Upper lobe of right lung (tissue), 1 donor: ENCODE data around the gene TARBP1. TPM values are rescaled to one million over a fixed set of nuclear protein-coding genes. Genes with fewer than 3 reads are reported as not detected.

Experiments used
- ATAC-seq: fragments of 200-7000 bp; cut with Tn5 transposase; one replicate; pipeline ENCODE4 v1.9.1; 2020; ENCODE audit warnings: mild to moderate bottlenecking, moderate library complexity
- DNase-seq: peaks from one replicate; pipeline ENCODE4 v3.0.0-alpha.2; 2020
- H3K27ac ChIP-seq: fragments of 200-600 bp; one replicate; pipeline ENCODE4 v1.8.0; 2022
- H3K27me3 ChIP-seq: fragments of 200-600 bp; one replicate; pipeline ENCODE4 v1.8.0; 2022; ENCODE audit warnings: mild to moderate bottlenecking
- H3K36me3 ChIP-seq: fragments of 200-600 bp; one replicate; pipeline ENCODE4 v1.8.0; 2022
- H3K4me1 ChIP-seq: fragments of 200-600 bp; one replicate; pipeline ENCODE4 v1.8.0; 2022
- H3K4me3 ChIP-seq: fragments of 200-600 bp; one replicate; pipeline ENCODE4 v1.8.0; 2022; ENCODE audit warnings: mild to moderate bottlenecking
- H3K9me3 ChIP-seq: fragments of 200-600 bp; one replicate; pipeline ENCODE4 v1.8.0; 2022
- CTCF ChIP-seq: fragments of 200-600 bp; IDR thresholded peaks from one replicate; pipeline ENCODE4 v1.8.0; 2022; ENCODE audit warnings: antibody characterized with exemption
- intact Hi-C: fragments of 100-400 bp; cut with DNase I; formaldehyde crosslinking; loops from one replicate; pipeline ENCODE4 v1.11.0; 2022
- total RNA-seq: library from RNA; stranded (reverse); fragmentation: NEBNext Ultra II Directional; extraction: Animal tissue kit (Norgen Biotek cat#: 25700); gene quantifications from one replicate; pipeline ENCODE4 v1.2.1, GENCODE V29; 2021
- donor health status: DM: no; HTN: yes; CAD: no; lungs with severe emphysema.

The TARBP1 gene
- total RNA-seq, 1 donor from 2014 or later, result 18.3 TPM

GRCh38 chr1:234427950-234428646 is 50.9 kb downstream of the TARBP1 start:
- ATAC-seq (no peak), DNase-seq (no peak)
- intact Hi-C loops, result no loop called here
- H3K27ac ChIP-seq, result no peak overlapping the region
- H3K36me3 ChIP-seq, result peaks cover 73% of the 10 kb centered on the region
- no peak for TF ChIP-seq CTCF
- no peaks in the 10 kb centered on the region for H3K4me1 ChIP-seq
- H3K9me3 ChIP-seq, result no peaks in the 10 kb centered on the region
- H3K27me3 ChIP-seq, result no peaks in the 10 kb centered on the region
- H3K4me3 ChIP-seq, result no peak overlapping the region

GRCh38 chr1:234413990-234414389 is 65.0 kb downstream of the TARBP1 start:
- H3K9me3 ChIP-seq, result no peaks in the 10 kb centered on the region
- H3K27ac ChIP-seq, result no peak overlapping the region
- no peaks in the 10 kb centered on the region for H3K27me3 ChIP-seq
- peaks cover 33% of the 10 kb centered on the region for H3K36me3 ChIP-seq
- no peak for ATAC-seq
- DNase-seq, result no peak
- H3K4me1 ChIP-seq, result no peaks in the 10 kb centered on the region
- no peak overlapping the region for H3K4me3 ChIP-seq
- no peak for TF ChIP-seq CTCF
- intact Hi-C loops, result no loop called here

- no peaks in the 10 kb centered on the region for H3K9me3 ChIP-seq
- no peak overlapping the region for H3K27ac ChIP-seq
- intact Hi-C loops, result no loop called here
- ATAC-seq (no peak), DNase-seq (no peak)
- H3K4me1 ChIP-seq, result no peaks in the 10 kb centered on the region
- no peak overlapping the region for H3K4me3 ChIP-seq
- TF ChIP-seq CTCF, result no peak
- no peaks in the 10 kb centered on the region for H3K27me3 ChIP-seq
- peaks cover 33% of the 10 kb centered on the region for H3K36me3 ChIP-seq
These were observed 65.5 kb downstream of the TARBP1 start for GRCh38 chr1:234413485-234413884.

GRCh38 chr1:234412830-234413229 is 66.1 kb downstream of the TARBP1 start:
- no peak for TF ChIP-seq CTCF
- no peak overlapping the region for H3K27ac ChIP-seq
- no peaks in the 10 kb centered on the region for H3K4me1 ChIP-seq
- H3K27me3 ChIP-seq, result no peaks in the 10 kb centered on the region
- intact Hi-C loops, result no loop called here
- H3K36me3 ChIP-seq, result peaks cover 33% of the 10 kb centered on the region
- DNase-seq (no peak), ATAC-seq (no peak)
- no peak overlapping the region for H3K4me3 ChIP-seq
- no peaks in the 10 kb centered on the region for H3K9me3 ChIP-seq

GRCh38 chr1:234409328-234409727 is 69.7 kb downstream of the TARBP1 start:
- Histone ChIP-seq H3K27ac (no peak overlapping the region), H3K27me3 (no peaks in the 10 kb centered on the region), H3K36me3 (peaks cover 21% of the 10 kb centered on the region), H3K4me3 (no peak overlapping the region), H3K4me1 (no peaks in the 10 kb centered on the region), H3K9me3 (no peaks in the 10 kb centered on the region)
- intact Hi-C loops, result no loop called here
- no peak for TF ChIP-seq CTCF
- no peak for ATAC-seq
- DNase-seq, result no peak

GRCh38 chr1:234408757-234409156 is 70.2 kb downstream of the TARBP1 start:
- intact Hi-C loops, result no loop called here
- no peak overlapping the region for H3K27ac ChIP-seq
- no peak for TF ChIP-seq CTCF

More at GRCh38 chr1:234408757-234409156, 70.2 kb downstream of the TARBP1 start:
- no peak overlapping the region for H3K4me3 ChIP-seq
- ATAC-seq (no peak), DNase-seq (no peak)
- H3K36me3 ChIP-seq, result peaks cover 21% of the 10 kb centered on the region
- no peaks in the 10 kb centered on the region for H3K9me3 ChIP-seq
- no peaks in the 10 kb centered on the region for H3K27me3 ChIP-seq
- H3K4me1 ChIP-seq, result no peaks in the 10 kb centered on the region
